H1 (cell line): ENCODE data around the gene SLC24A1. TPM values are rescaled to one million over a fixed set of nuclear protein-coding genes. Genes with fewer than 3 reads are reported as not detected.

Experiments used
- POU5F1 ChIP-seq: IDR thresholded peaks from 2 replicates; pipeline ENCODE4 v1.6.1; 2011; ENCODE audit warnings: low read depth, mild to moderate bottlenecking, low read length, moderate library complexity
- polyA plus RNA-seq, 7 experiments: library from polyadenylated mRNA; depleted of rRNA in 3 of 7; stranded (reverse) in 5 of 7; unstranded in 2 of 7; fragments of >200 nt in 5 of 7; fragments of 200-250 nt in 2 of 7; gene quantifications; 1 replicate in 5 of 7; 2 replicates in 1 of 7; 4 replicates in 1 of 7; pipeline versions ENCODE4 v1.2.1 to v1.2.3, GENCODE V29; 2011 to 2013; ENCODE audit warnings: missing spikeins in 2 of 7, mixed read lengths in 2 of 7
- total RNA-seq: library from RNA; stranded (reverse); fragmentation: NEBNext Ultra II Directional; extraction: Animal tissue kit (Norgen Biotek cat#: 25700); gene quantifications from 2 replicates; pipeline ENCODE4 v1.2.1, GENCODE V29; 2021

SLC24A1 gene
- total and polyA plus RNA-seq, 2 of the 8 experiments (the other 6 are each of a cell fraction or from before 2014, with no cell fraction given): 4.9 to 6.6 TPM

DNA sequence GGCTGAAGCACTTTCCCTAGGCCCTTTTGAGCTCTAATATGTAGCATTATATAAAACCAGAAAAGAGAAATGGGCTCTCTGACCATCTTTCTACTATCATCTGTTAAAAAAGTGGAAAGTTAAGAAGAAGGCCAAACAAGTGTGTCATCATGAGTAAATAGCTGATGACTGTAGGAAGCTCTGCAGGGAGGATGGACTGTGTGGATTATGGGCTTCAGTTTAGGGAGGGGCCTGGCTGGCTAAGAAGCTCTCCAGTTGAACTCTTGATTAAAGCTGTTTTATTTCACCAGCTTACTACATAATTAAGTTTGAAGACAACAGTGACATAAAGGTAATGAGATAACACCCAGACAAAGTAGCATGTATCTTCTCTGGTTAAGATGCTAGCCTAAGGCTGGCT is 41.5 kb upstream of the SLC24A1 start (continued):
- TF ChIP-seq POU5F1: no peak
